CD4-positive, alpha-beta T cell treated with Interleukin-6 at 100 ng/mL for 8 hours (primary cell): Measurements from ENCODE around the gene KLRC1.
"Not testable (repeated sequence)": the region's sequence is repeated elsewhere in the genome, so short reads cannot be mapped to it uniquely, and the experiment has no call there.

Experiments used
- DNase-seq: peaks from one replicate; pipeline ENCODE4 v3.0.0-alpha.2; 2020; ENCODE audit warnings: mixed read lengths, low spot score

KLRC1 gene

DNA sequence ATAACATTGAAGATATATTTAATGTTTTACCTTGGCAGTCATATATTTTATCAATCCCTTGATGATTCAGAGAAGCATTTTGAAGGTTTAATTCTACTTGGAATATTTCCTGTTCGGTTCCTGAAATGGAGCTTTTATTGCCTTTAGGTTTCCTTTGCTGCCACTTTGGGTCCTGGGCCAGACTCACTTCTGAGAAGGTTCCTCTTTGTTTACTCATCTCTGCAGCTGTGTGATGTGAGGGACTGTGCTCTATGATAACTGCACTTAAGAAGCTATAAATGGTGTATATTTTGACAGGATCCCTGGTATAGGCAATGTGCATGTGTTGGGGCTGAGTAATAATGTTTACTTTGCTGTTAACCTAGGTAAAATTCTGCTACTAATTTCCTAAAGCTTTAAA is 32.8 kb downstream of the KLRC1 start, which contains the start of gene KLRC3:
KLRC3 (minus strand) TSS at position 262 of the 400 bp plus-strand sequence; CDS start at position 217, 45 bp downstream.
- not testable (repeated sequence) for DNase-seq

GRCh38 chr12:10409392-10409791 is 43.8 kb downstream of the KLRC1 start, which contains the start of gene KLRC4:
KLRC4 (minus strand) TSS chr12:10409757; CDS start chr12:10409575, 182 bp downstream.
- no peak for DNase-seq

DNA sequence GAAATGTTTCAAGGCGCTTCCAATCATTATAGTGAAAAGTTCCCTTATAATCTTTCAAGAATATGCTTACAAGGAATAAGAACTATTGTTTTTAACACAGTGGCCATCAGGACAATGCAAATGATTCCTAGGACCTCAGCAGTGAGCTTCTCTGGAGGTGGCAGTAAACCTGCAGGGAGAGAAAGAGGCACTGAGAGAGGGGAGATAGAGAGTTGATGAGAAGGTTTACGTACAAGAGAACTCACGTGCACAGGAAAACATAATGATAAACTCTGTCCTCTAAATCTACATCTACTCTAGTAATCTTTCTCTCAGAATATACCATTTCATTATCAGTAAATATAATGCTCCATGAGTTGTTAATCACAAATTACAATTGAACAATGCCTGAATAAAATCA is 44.3 kb downstream of the KLRC1 start:
- DNase-seq: no peak

DNA sequence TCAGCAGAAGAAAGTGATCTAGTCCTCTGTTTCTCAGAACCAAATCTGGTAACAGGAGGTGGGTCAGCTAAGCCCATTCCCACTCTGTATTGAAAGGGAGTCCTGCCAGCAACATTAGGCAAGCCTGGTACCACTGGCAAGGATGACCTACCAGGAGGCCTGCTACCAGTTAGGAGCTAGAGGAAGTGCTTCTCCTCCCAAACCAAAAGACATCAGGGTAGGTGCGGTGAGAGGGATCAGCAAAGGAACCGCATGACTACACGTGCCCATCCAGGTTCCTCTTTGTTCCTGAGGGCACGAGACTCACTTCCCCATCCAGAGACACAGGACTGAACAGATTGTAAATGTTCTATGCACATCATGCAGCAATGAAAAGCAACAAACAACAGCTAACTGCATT is 46.5 kb downstream of the KLRC1 start:
- DNase-seq: no peak

- no peak for DNase-seq
These were observed 47.9 kb downstream of the KLRC1 start for GRCh38 chr12:10405294-10405693.

- no peak for DNase-seq
These were observed 48.4 kb downstream of the KLRC1 start for GRCh38 chr12:10404798-10405197.

GRCh38 chr12:10400829-10401228 is 52.3 kb downstream of the KLRC1 start:
- DNase-seq: no peak

GRCh38 chr12:10398168-10398567 is 55.0 kb downstream of the KLRC1 start:
- no peak for DNase-seq

DNA sequence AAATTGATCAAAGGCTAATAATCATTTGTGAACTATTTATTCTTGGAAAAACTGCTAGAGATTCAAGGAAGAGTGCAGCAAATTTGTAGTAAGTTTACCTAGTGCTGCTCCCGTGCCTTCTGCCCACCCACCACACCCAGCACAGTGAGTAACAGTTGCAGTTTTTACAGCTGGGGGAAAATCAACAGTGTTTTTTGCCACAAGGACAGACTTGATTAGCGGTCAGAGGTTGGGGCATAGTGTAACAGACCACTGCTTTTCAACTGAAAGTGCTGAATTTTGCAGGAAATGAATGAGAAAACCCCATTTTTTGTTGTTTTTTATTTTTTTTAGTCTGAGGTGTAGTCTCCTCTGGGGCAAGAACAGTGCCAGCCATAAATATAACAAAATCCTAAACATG is 55.9 kb downstream of the KLRC1 start:
- no peak for DNase-seq

GRCh38 chr12:10396176-10396575 is 57.0 kb downstream of the KLRC1 start:
- DNase-seq: not testable (repeated sequence)
